DMS79 (cell line): ENCODE data around the gene RPEL1.
"Not testable (repeated sequence)": the region's sequence is repeated elsewhere in the genome, so short reads cannot be mapped to it uniquely, and the experiment has no call there.

ENCODE experiments used
- DNase-seq: peaks from one replicate; lab custom pipeline; 2025; lab: John Stamatoyannopoulos, UW

The RPEL1 gene

GRCh38 chr10:103235775-103236174 is 9.9 kb upstream of the RPEL1 start:
- no peak for DNase-seq

GRCh38 chr10:103238506-103239252 is 7.0 kb upstream of the RPEL1 start:
- no peak for DNase-seq

- DNase-seq, result peak; percentile 61
Measured at GRCh38 chr10:103241262-103242011, 4.2 kb upstream of the RPEL1 start.

GRCh38 chr10:103244666-103245271 is 918 bp upstream of the RPEL1 start:
- DNase-seq, result no peak

GRCh38 chr10:103246324-103246723 is 637 bp downstream of the RPEL1 start:
- no peak for DNase-seq

GRCh38 chr10:103254113-103254512 is 8.4 kb downstream of the RPEL1 start:
- no peak for DNase-seq

- DNase-seq, result no peak
Measured at GRCh38 chr10:103254538-103255325, 9.0 kb downstream of the RPEL1 start.

- DNase-seq, result no peak
Measured at GRCh38 chr10:103256613-103257012, 10.9 kb downstream of the RPEL1 start.

- DNase-seq, result no peak
Measured at GRCh38 chr10:103257812-103258211, 12.1 kb downstream of the RPEL1 start.

- DNase-seq, result not testable (repeated sequence)
Measured at GRCh38 chr10:103258928-103259327, 13.2 kb downstream of the RPEL1 start.

GRCh38 chr10:103259989-103260388 is 14.3 kb downstream of the RPEL1 start:
- DNase-seq, result no peak

GRCh38 chr10:103262229-103262628 is 16.5 kb downstream of the RPEL1 start:
- no peak for DNase-seq

GRCh38 chr10:103265717-103266329 is 20.1 kb downstream of the RPEL1 start:
- DNase-seq, result no peak

- no peak for DNase-seq
Measured at GRCh38 chr10:103273041-103273441, 27.4 kb downstream of the RPEL1 start.

- no peak for DNase-seq
Measured at GRCh38 chr10:103276251-103276895, 30.7 kb downstream of the RPEL1 start.

- peak; percentile 18 for DNase-seq
Measured at GRCh38 chr10:103276896-103277712, 31.4 kb downstream of the RPEL1 start, which contains the start of gene INA. Gene INA, plus strand, starts transcription at chr10:103277138. Its CDS starts 74 bp downstream, at chr10:103277212.

- DNase-seq, result no peak
Measured at GRCh38 chr10:103277713-103278536, 32.2 kb downstream of the RPEL1 start.

- no peak for DNase-seq
Measured at GRCh38 chr10:103278537-103278823, 32.8 kb downstream of the RPEL1 start.

GRCh38 chr10:103278862-103279298 is 33.2 kb downstream of the RPEL1 start:
- DNase-seq, result peak; percentile 13
